Tibial artery (tissue), 4 donors: ENCODE data around the gene POMGNT2.

Experiments used
- DNase-seq, 2 donors: peaks; one replicate each; pipeline ENCODE4 v3.0.0-alpha.2; 2019
- H3K27ac ChIP-seq, 2 donors: fragments of 200-600 bp; sonication (generic) in 1 of 2; 1 replicate in 1 of 2; 2 replicates in 1 of 2; pipeline ENCODE4 v1.5.1; 2018 to 2019; ENCODE audit warnings: mild to moderate bottlenecking in 1 of 2
- H3K27me3 ChIP-seq, 2 donors: fragments of 200-600 bp; sonication (generic) in 1 of 2; one replicate each; pipeline versions ENCODE4 v1.5.1 to v1.6.0; 2016 to 2019
- H3K36me3 ChIP-seq, 3 donors: fragments of 200-600 bp; sonication (generic) in 2 of 3; one replicate each; pipeline ENCODE4 v1.5.1; 2016 to 2019; ENCODE audit warnings: mild to moderate bottlenecking in 2 of 3
- H3K4me1 ChIP-seq, 4 donors: fragments of 200-600 bp; sonication (generic) in 2 of 4; 1 replicate in 3 of 4; 2 replicates in 1 of 4; pipeline ENCODE4 v1.5.1; 2016 to 2019
- H3K4me3 ChIP-seq, 2 donors: fragments of 200-600 bp; sonication (generic) in 1 of 2; 1 replicate in 1 of 2; 2 replicates in 1 of 2; pipeline ENCODE4 v1.5.1; 2018 to 2019; ENCODE audit warnings: mild to moderate bottlenecking in 2 of 2
- H3K9me3 ChIP-seq, 3 donors: fragments of 200-600 bp; sonication (generic) in 1 of 3; one replicate each; pipeline ENCODE4 v1.5.1; 2016 to 2019
- CTCF ChIP-seq, 2 experiments: fragments of 200-600 bp in 1 of 2; fragments of 450-650 bp in 1 of 2; IDR thresholded peaks; one replicate each; pipeline ENCODE4 v1.5.1; 2017 to 2019; ENCODE audit warnings: antibody characterized with exemption in 2 of 2, mild to moderate bottlenecking in 1 of 2, moderate library complexity in 1 of 2
- intact Hi-C: fragments of 100-400 bp; cut with DNase I; formaldehyde crosslinking; loops from one replicate; pipeline ENCODE4 v1.15.0; 2023; ENCODE audit warnings: low total_unique reads

The POMGNT2 gene

DNA sequence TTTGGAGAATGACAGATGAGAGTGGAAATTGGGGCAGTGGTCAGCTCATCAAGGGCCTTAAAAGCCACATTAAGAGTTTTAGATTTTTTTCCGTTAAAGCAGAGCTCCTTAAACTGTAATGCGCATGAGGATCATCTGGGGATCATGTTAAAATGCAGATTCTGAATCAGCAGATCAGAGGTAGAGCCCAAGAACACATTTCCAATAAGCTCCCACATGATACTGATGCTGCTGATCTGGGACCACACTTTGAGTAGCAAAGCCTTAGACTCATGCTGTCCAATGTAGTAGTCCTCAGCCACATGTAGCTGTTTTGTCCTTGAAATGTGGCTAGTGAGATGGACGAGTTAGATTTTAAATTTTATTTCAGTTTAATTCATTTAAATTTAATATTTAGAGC, 26.3 kb upstream of the POMGNT2 start:
- TF ChIP-seq CTCF (IDR thresholded peaks at IDR 0.05) = no peak
- Histone ChIP-seq H3K27ac (no peak overlapping the region), H3K4me1 (no peaks in the 10 kb centered on the region), H3K27me3 (no peaks in the 10 kb centered on the region), H3K36me3 (no peaks in the 10 kb centered on the region), H3K4me3 (no peak overlapping the region), H3K9me3 (peaks cover 0 to 7% (median 0%) of the 10 kb centered on the region in 3 donors)
- DNase-seq = no peak
- intact Hi-C loops = no loop called here

DNA sequence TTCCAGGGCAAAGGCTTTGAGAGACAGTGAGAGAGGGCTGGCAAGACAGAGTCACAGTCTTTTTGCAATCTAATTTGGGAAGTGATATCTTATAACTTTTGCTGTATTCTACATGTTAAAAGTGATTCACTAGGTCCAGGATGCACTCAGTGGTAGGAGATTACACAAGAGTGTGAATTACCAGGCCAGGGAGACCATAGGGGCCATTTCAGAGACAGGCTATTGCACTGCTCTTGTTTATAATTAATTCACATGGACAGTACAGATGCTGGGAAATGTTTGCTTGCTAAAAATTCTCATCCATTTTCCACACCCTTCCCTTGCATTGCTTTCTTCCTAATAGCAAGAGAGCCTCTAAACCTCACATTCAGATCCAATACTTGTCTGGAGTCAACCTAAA, 22.6 kb upstream of the POMGNT2 start:
- Histone ChIP-seq H3K4me1 (no peaks in the 10 kb centered on the region), H3K27ac (no peak overlapping the region), H3K27me3 (no peaks in the 10 kb centered on the region), H3K9me3 (peaks cover 0 to 3% (median 0%) of the 10 kb centered on the region in 3 donors), H3K4me3 (no peak overlapping the region), H3K36me3 (no peaks in the 10 kb centered on the region)
- DNase-seq = no peak
- intact Hi-C loops = no loop called here
- no peak for TF ChIP-seq CTCF (IDR thresholded peaks at IDR 0.05)

- no peaks in the 10 kb centered on the region for H3K36me3 ChIP-seq
- intact Hi-C loops = no loop called here
- H3K4me3 ChIP-seq = no peak overlapping the region
- H3K27me3 ChIP-seq = no peaks in the 10 kb centered on the region
- TF ChIP-seq CTCF (IDR thresholded peaks at IDR 0.05) = no peak
- no peak overlapping the region for H3K27ac ChIP-seq
- peaks cover 0 to 11% (median 0%) of the 10 kb centered on the region in 3 donors for H3K9me3 ChIP-seq
- H3K4me1 ChIP-seq = no peaks in the 10 kb centered on the region
- DNase-seq = no peak
Measured at GRCh38 chr3:43126536-43126935, 20.7 kb upstream of the POMGNT2 start.

DNA sequence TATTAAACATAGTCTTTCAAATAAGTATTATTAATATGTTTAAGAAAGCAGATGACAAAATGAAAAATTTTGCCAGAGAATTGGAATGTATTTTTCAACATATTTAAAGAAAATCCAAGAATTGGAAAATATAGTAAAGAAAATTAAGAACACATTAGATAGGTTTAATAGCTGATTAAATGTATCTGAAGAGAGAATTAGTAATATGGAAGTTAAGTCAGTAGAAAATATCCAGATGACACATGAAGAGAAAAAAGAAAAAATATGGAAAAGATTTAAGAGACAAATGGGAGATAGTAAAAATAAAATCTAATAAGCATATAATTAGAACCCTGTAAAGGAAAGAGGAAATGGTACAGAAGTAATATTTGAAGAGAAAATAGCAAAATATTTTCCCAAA, 18.0 kb upstream of the POMGNT2 start:
- intact Hi-C loops = no loop called here
- Histone ChIP-seq H3K27me3 (peaks cover 0 to 4% of the 10 kb centered on the region in 2 donors), H3K4me3 (no peak overlapping the region), H3K4me1 (no peaks in the 10 kb centered on the region), H3K27ac (no peak overlapping the region), H3K9me3 (peaks cover 0 to 11% (median 0%) of the 10 kb centered on the region in 3 donors), H3K36me3 (no peaks in the 10 kb centered on the region)
- no peak for TF ChIP-seq CTCF (IDR thresholded peaks at IDR 0.05)
- no peak for DNase-seq

DNA sequence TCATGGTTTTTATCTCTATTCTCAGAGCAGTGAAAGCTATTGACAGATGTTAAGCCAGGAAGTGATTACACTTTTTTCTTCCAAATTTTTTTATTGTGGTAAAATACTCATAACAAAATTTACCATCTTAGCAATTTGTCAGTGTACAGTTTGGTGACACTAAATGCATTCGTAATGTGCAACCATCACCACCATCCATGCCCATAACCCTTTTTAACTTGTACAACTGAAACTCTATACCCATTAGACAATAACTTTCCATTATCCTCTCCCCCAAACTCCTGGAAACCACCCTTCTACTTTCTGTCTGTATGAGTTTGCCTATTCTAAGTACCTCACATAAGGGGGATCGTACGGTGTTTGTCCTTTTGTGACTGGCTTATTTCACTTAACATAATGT, 15.1 kb upstream of the POMGNT2 start:
- H3K9me3 ChIP-seq = peaks cover 0 to 11% (median 0%) of the 10 kb centered on the region in 3 donors
- H3K27me3 ChIP-seq = peaks cover 0 to 4% of the 10 kb centered on the region in 2 donors
- no peaks in the 10 kb centered on the region for H3K4me1 ChIP-seq
- TF ChIP-seq CTCF (IDR thresholded peaks at IDR 0.05) = no peak
- H3K36me3 ChIP-seq = no peaks in the 10 kb centered on the region
- intact Hi-C loops = no loop called here
- DNase-seq = no peak
- H3K4me3 ChIP-seq = no peak overlapping the region
- no peak overlapping the region for H3K27ac ChIP-seq

DNA sequence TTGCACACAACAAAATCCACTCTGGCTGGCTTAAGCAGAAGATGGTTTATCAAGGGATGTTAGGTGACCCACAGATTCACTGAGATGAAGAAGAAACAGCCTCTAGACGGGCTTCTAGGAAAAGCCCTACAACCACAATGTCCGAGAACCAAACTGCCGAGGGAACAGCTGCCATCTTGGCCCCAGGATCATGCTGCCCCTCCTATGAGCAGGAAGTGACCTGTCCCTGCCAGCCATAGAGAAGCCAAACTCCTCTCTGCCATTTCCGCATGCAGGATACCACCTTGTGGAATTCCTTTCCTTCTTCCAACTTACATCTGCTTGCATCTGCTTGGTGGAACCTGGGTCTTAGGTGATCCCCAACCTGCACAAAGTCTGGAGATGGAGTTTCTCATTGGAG, 11.4 kb upstream of the POMGNT2 start:
- TF ChIP-seq CTCF (IDR thresholded peaks at IDR 0.05) = no peak
- no peak for DNase-seq
- Histone ChIP-seq H3K9me3 (no peaks in the 10 kb centered on the region), H3K4me3 (no peak overlapping the region), H3K36me3 (no peaks in the 10 kb centered on the region), H3K4me1 (no peaks in the 10 kb centered on the region), H3K27ac (no peak overlapping the region), H3K27me3 (peaks cover 0 to 4% of the 10 kb centered on the region in 2 donors)
- intact Hi-C loops = no loop called here
